AG04450 (cell line): Measurements from ENCODE around the gene PCYOX1L. TPM values are rescaled to one million over a fixed set of nuclear protein-coding genes. Genes with fewer than 3 reads are reported as not detected.

Experiments used
- CTCF ChIA-PET: fragments of 300-600, 350-600 bp; formaldehyde crosslinking; extraction: SDS; loops from one replicate; lab custom pipeline; 2022; ENCODE audit warnings: antibody characterized with exemption, inconsistent platforms; lab: Charles Lee
- POLR2A ChIA-PET: fragments of 350-600 bp; formaldehyde crosslinking; extraction: SDS; loops from one replicate; lab custom pipeline; 2021; ENCODE audit warnings: antibody characterized with exemption, inconsistent platforms; lab: Yijun Ruan, JAX
- DNase-seq: peaks from one replicate; pipeline ENCODE4 v3.0.0-alpha.2; 2011; ENCODE audit warnings: low read depth, low spot score
- H3K27ac ChIP-seq: one replicate; pipeline ENCODE4 v1.5.1; 2012; ENCODE audit warnings: low read depth, low read length, control low read depth
- H3K27me3 ChIP-seq: one replicate; pipeline ENCODE4 v1.6.0; 2012; ENCODE audit warnings: low read length; ENCODE audit not compliant: control insufficient read depth, insufficient read depth
- H3K4me3 ChIP-seq: 2 replicates; pipeline ENCODE4 v1.5.1; 2011; ENCODE audit warnings: mild to moderate bottlenecking, low read depth, low read length, control low read depth
- H3K9me3 ChIP-seq: 2 replicates; pipeline ENCODE4 v1.5.1; 2012; ENCODE audit warnings: low read length; ENCODE audit not compliant: control insufficient read depth, insufficient read depth
- polyA plus RNA-seq: library from polyadenylated mRNA; depleted of rRNA; stranded (reverse); fragments of >200 nt; gene quantifications from 2 replicates; pipeline ENCODE4 v1.2.3, GENCODE V29; 2011
- TF ChIP-seq, protein P1 (sequence below): IDR thresholded peaks from 2 replicates; pipeline ENCODE4 v1.5.1; 2011; ENCODE audit warnings: low read depth, low read length, control low read depth, inconsistent platforms

Gene PCYOX1L
- polyA plus RNA-seq, 1 experiment, result 11.0 TPM

- ChIA-PET CTCF (interaction anchor here (0.5 to 7.2 kb wide), 35 partner anchors 9 to 639 kb away, joined by 3 to 90 read pairs (median 5); partner anchors contain the start of genes GRPEL2, IL17B and PCYOX1L), POLR2A (interaction anchor here (1.0 to 1.3 kb wide), 4 partner anchors 35 to 60 kb away, joined by 3 to 6 read pairs (median 4); no protein-coding TSS in a partner anchor)
- no peak for DNase-seq
- Histone ChIP-seq H3K27me3 (no peaks in the 10 kb centered on the region), H3K9me3 (no peaks in the 10 kb centered on the region), H3K4me3 (no peak overlapping the region), H3K27ac (no peak overlapping the region)
- TF ChIP-seq, protein P1, sequence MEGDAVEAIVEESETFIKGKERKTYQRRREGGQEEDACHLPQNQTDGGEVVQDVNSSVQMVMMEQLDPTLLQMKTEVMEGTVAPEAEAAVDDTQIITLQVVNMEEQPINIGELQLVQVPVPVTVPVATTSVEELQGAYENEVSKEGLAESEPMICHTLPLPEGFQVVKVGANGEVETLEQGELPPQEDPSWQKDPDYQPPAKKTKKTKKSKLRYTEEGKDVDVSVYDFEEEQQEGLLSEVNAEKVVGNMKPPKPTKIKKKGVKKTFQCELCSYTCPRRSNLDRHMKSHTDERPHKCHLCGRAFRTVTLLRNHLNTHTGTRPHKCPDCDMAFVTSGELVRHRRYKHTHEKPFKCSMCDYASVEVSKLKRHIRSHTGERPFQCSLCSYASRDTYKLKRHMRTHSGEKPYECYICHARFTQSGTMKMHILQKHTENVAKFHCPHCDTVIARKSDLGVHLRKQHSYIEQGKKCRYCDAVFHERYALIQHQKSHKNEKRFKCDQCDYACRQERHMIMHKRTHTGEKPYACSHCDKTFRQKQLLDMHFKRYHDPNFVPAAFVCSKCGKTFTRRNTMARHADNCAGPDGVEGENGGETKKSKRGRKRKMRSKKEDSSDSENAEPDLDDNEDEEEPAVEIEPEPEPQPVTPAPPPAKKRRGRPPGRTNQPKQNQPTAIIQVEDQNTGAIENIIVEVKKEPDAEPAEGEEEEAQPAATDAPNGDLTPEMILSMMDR, result no peak
Measured at GRCh38 chr5:149372076-149372795, 14.4 kb downstream of the PCYOX1L start.

DNA sequence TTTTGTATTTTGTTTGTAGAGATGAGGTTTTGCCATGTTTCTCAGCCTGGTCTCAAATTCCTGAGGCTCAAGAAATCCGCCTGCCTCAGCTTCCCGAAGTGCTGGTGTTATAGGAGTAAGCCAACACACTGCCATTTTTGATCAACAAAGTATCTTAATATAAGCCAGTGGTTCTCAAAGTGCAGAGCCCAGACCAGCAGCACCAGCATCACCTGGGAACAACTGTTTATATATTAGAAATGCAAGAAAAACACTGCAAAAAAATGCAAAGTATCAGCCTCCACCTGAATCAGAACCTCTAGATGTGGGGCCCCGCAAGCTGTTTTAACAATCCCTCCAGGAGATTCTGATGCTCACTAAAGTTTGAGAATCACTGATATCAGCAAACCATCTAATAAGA, 15.1 kb downstream of the PCYOX1L start:
- CTCF ChIA-PET, result interaction anchor here (1.1 to 3.7 kb wide), 5 partner anchors 8 to 189 kb away, joined by 4 to 49 read pairs (median 8); partner anchors contain the start of gene IL17B
- no peaks in the 10 kb centered on the region for H3K27me3 ChIP-seq
- POLR2A ChIA-PET, result interaction anchor here (1.0 kb wide), 1 partner anchor 39 kb away, joined by 3 read pairs; no protein-coding TSS in a partner anchor
- TF ChIP-seq, protein P1, result no peak
- H3K27ac ChIP-seq, result no peak overlapping the region
- no peak overlapping the region for H3K4me3 ChIP-seq
- no peaks in the 10 kb centered on the region for H3K9me3 ChIP-seq
- no peak for DNase-seq

DNA sequence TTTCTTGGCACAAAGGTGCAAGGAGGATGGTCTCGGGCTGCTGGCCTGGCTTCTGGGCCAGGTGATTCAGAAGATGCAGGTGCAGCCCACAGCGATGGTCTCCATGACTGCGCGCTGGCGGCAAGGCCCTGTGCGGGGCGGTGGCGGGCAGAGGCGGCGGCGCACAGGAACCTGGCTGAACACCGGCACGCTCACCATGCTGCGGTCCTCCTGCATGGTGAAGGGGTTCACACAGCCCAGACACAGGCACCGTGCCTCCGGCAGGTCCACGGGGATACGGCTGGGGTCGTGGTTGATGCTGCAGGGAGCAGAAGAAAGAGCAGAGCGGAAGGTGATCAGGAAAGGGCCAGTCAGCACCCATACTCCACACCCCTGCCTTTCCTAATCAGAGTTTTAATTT, 16.5 kb downstream of the PCYOX1L start:
- CTCF ChIA-PET, result interaction anchor here (2.4 kb wide), 1 partner anchor 190 kb away, joined by 7 read pairs; no protein-coding TSS in a partner anchor

GRCh38 chr5:149374801-149375200, 17.0 kb downstream of the PCYOX1L start:
- H3K27me3 ChIP-seq, result no peaks in the 10 kb centered on the region
- ChIA-PET POLR2A (no interaction called here), CTCF (interaction anchor here (1.4 to 2.6 kb wide), 3 partner anchors 7 to 190 kb away, joined by 7 to 17 read pairs (median 9); no protein-coding TSS in a partner anchor)
- TF ChIP-seq, protein P1, result no peak
- no peaks in the 10 kb centered on the region for H3K9me3 ChIP-seq
- no peak overlapping the region for H3K4me3 ChIP-seq
- no peak for DNase-seq
- H3K27ac ChIP-seq, result no peak overlapping the region

More for the DNA sequence above, 16.5 kb downstream of the PCYOX1L start:
- Histone ChIP-seq H3K27me3 (no peaks in the 10 kb centered on the region), H3K4me3 (no peak overlapping the region), H3K27ac (no peak overlapping the region), H3K9me3 (no peaks in the 10 kb centered on the region)
- TF ChIP-seq, protein P1, result no peak
- POLR2A ChIA-PET, result no interaction called here
- DNase-seq, result no peak

DNA sequence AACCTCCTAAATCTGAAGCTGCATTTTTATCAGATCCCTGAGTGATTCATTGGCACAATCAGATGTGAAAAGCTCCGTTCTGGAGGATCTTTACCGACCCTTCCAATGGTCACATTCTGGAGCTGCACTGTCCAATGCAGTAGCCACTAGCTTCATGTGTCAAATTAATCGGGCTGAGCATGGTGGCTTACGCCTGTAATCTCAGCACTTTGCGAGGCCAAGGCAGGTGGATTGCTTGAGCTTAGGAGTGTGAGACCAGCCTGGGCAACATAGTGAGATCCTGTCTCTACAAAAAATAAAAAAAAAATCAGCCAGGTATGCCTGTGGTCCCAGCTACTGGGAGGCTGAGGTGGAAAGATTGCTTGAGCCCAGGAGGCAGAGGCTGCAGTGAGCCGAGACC, 17.6 kb downstream of the PCYOX1L start:
- H3K27ac ChIP-seq, result no peak overlapping the region
- CTCF ChIA-PET, result interaction anchor here (1.4 to 2.6 kb wide), 3 partner anchors 8 to 189 kb away, joined by 7 to 17 read pairs (median 9); no protein-coding TSS in a partner anchor
- TF ChIP-seq, protein P1, result no peak
- no peak for DNase-seq
- H3K4me3 ChIP-seq, result no peak overlapping the region
- H3K27me3 ChIP-seq, result no peaks in the 10 kb centered on the region
- POLR2A ChIA-PET, result interaction anchor here (0.6 kb wide), 1 partner anchor 112 kb away, joined by 3 read pairs; no protein-coding TSS in a partner anchor
- no peaks in the 10 kb centered on the region for H3K9me3 ChIP-seq
